Melanocyte of skin (primary cell): ENCODE measurements around the gene SPATA7. TPM values are rescaled to one million over a fixed set of nuclear protein-coding genes. Genes with fewer than 3 reads are reported as not detected.

Experiments
- total RNA-seq, 2 donors: library from RNA; depleted of rRNA; stranded (reverse); fragments of >200 nt; gene quantifications; 2 replicates each; pipeline ENCODE4 v1.2.3, GENCODE V29; 2012

The SPATA7 gene
- total RNA-seq, result 10 to 100 TPM in 1 of 2 donors, 1 to 10 TPM in 1; 8.0 to 12.0 TPM

GRCh38 chr14:88385212-88386101 lies at the start of gene SPATA7:
TSS of gene SPATA7 (plus strand) at chr14:88385657. CDS start at chr14:88385819, 162 bp downstream.

Other genes with a start within 250 kb of the SPATA7 start
- gene KCNK10, start 62.4 kb upstream of the SPATA7 start, total RNA-seq, result not detected
- 1 to 10 TPM; 4.3 to 6.5 TPM for gene PTPN21, start 169.3 kb downstream of the SPATA7 start, total RNA-seq
- 10 to 100 TPM; 53.7 to 67.9 TPM for gene ZC3H14, start 177.4 kb downstream of the SPATA7 start, total RNA-seq